GM23248 (cell line): Measurements from ENCODE around the gene ITGA1. TPM values are rescaled to one million over a fixed set of nuclear protein-coding genes. Genes with fewer than 3 reads are reported as not detected.

Experiments used
- DNase-seq: peaks from one replicate; pipeline ENCODE4 v3.0.0-alpha.2; 2015
- H2AFZ ChIP-seq: fragments of 200-600 bp; sonication (generic); 2 replicates; pipeline ENCODE4 v1.6.1; 2016; ENCODE audit warnings: antibody characterized with exemption
- H3F3A ChIP-seq: fragments of 200-600 bp; sonication (generic); 2 replicates; pipeline ENCODE4 v1.6.1; 2016; ENCODE audit warnings: mild to moderate bottlenecking, antibody characterized with exemption, mixed run types; ENCODE audit not compliant: insufficient read depth
- H3K27ac ChIP-seq: fragments of 200-600 bp; sonication (generic); 2 replicates; pipeline ENCODE4 v1.5.1; 2016; ENCODE audit warnings: mild to moderate bottlenecking
- H3K27me3 ChIP-seq: fragments of 200-600 bp; sonication (generic); replicated peaks from 2 replicates; pipeline ENCODE4 v1.6.1; 2016; ENCODE audit warnings: mild to moderate bottlenecking; ENCODE audit not compliant: insufficient read depth
- H3K36me3 ChIP-seq: fragments of 200-600 bp; sonication (generic); 2 replicates; pipeline ENCODE4 v1.6.1; 2016; ENCODE audit warnings: low read depth, mild to moderate bottlenecking
- H3K4me1 ChIP-seq: fragments of 200-600 bp; sonication (generic); 2 replicates; pipeline ENCODE4 v1.6.1; 2016; ENCODE audit warnings: mild to moderate bottlenecking; ENCODE audit not compliant: insufficient read depth
- H3K4me2 ChIP-seq: fragments of 200-600 bp; sonication (generic); one replicate; pipeline ENCODE4 v1.6.1; 2016; ENCODE audit warnings: mild to moderate bottlenecking; ENCODE audit not compliant: unreplicated experiment
- H3K4me3 ChIP-seq: fragments of 200-600 bp; sonication (generic); 2 replicates; pipeline ENCODE4 v1.5.1; 2016; ENCODE audit warnings: mild to moderate bottlenecking
- H3K79me2 ChIP-seq: fragments of 200-600 bp; sonication (generic); 2 replicates; pipeline ENCODE4 v1.6.1; 2016; ENCODE audit warnings: mild to moderate bottlenecking; ENCODE audit not compliant: insufficient read depth
- H3K9ac ChIP-seq: fragments of 200-600 bp; sonication (generic); 2 replicates; pipeline ENCODE4 v1.6.1; 2016; ENCODE audit warnings: mild to moderate bottlenecking
- H3K9me2 ChIP-seq: fragments of 200-600 bp; sonication (generic); 2 replicates; pipeline ENCODE4 v1.6.1; 2016; ENCODE audit warnings: mixed run types, mild to moderate bottlenecking, moderate library complexity; ENCODE audit not compliant: insufficient read depth
- H3K9me3 ChIP-seq: fragments of 200-600 bp; sonication (generic); one replicate; pipeline ENCODE4 v1.6.1; 2017; ENCODE audit warnings: low read depth
- H4K20me1 ChIP-seq: fragments of 200-600 bp; sonication (generic); 2 replicates; pipeline ENCODE4 v1.6.0; 2016; ENCODE audit not compliant: insufficient read depth
- EZH2 ChIP-seq: fragments of 200-600 bp; sonication (generic); IDR thresholded peaks from 2 replicates; pipeline ENCODE4 v1.6.1; 2018; ENCODE audit warnings: antibody characterized with exemption, mild to moderate bottlenecking; ENCODE audit not compliant: insufficient read depth, poor library complexity, severe bottlenecking
- EZH2phosphoT487 ChIP-seq: fragments of 200-600 bp; sonication (generic); IDR thresholded peaks from 2 replicates; pipeline ENCODE4 v1.6.1; 2018; ENCODE audit warnings: antibody characterized with exemption, moderate library complexity, mild to moderate bottlenecking, low read depth; ENCODE audit not compliant: insufficient read depth
- WGBS, 2 experiments: methylation state at CpG; one replicate each; pipeline ENCODE4 v1.1.6; 2015 to 2017; ENCODE audit warnings: low lambda C conversion rate in 2 of 2, low coverage in 1 of 2; ENCODE audit errors: missing lambda C conversion rate in 2 of 2; 5-methylcytosine and 5-hydroxymethylcytosine counted together
- in situ Hi-C: fragments of 300-500 bp; cut with MboI; formaldehyde crosslinking; loops from 2 replicates; pipeline ENCODE4 v1.15.0; 2020
- polyA plus RNA-seq: library from polyadenylated mRNA; unstranded; fragments of >200 nt; fragmentation: Nextera tagmentation; extraction: Ambion mirVana; gene quantifications from 2 replicates; pipeline ENCODE4 v1.2.1, GENCODE V29; 2016
- total RNA-seq: library from RNA; depleted of rRNA; stranded (reverse); fragments of >200 nt; shearing (Covaris generic); gene quantifications from 2 replicates; pipeline ENCODE4 v1.2.3, GENCODE V29; 2014

Gene ITGA1
- total and polyA plus RNA-seq, 2 experiments from 2014 or later = 8.9 to 18.4 TPM

DNA sequence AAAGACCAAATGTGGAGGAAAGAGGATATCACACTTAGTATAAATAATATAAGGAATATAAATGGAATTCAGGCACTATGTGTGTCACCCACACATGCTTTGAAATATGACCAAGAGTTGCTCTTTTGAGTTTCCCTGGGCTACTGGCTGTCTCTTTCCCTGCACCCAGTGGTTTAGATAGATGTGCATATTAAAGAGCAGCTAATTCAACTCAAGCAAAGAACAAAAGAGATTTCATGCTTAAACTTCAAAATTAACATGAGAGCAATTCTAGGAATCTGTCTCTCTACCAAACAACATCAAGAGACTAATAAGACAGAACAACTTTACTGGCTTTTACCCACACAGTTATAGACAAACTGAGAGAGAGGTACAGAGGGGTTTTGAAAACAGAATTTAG lies 38.0 kb upstream of the ITGA1 start:
- Histone ChIP-seq H3K9ac (no peak overlapping the region), H3K27ac (no peak overlapping the region), H3K4me2 (no peak overlapping the region), H3K4me3 (no peak overlapping the region), H2AFZ (no peak overlapping the region), H3K9me2 (no peaks in the 10 kb centered on the region), H3F3A (0 out of 2 replicates have a peak, but pooled peaks cover 5% of the 10 kb centered on the region), H3K79me2 (no peaks in the 10 kb centered on the region), H3K4me1 (peaks cover 15% of the 10 kb centered on the region), H3K36me3 (no peaks in the 10 kb centered on the region), H3K27me3 (no peaks in the 10 kb centered on the region), H3K9me3 (no peaks in the 10 kb centered on the region), H4K20me1 (no peaks in the 10 kb centered on the region)
- in situ Hi-C loops = no loop called here
- DNase-seq = no peak
- TF ChIP-seq EZH2 (no peak), EZH2phosphoT487 (no peak)

DNA sequence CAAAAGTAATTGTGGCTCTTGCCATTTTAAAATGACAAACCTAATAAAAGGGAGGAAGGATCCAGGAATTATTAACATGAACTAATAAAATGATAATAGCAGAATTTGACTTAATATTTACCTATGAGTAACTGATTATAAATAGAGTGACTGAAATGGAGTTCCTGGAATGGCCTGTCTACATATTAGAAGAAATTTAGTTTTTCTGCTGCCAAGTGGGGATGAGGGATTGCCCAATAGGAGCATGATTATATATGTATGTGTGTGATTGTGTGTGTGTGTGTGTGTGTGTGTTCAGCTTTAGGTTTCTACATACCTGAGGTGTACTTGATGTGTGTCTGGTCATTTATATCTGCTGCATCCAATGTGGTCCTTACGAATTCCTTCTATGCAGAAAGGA lies 36.6 kb upstream of the ITGA1 start:
- H3K4me1 ChIP-seq = peaks cover 11% of the 10 kb centered on the region

DNA sequence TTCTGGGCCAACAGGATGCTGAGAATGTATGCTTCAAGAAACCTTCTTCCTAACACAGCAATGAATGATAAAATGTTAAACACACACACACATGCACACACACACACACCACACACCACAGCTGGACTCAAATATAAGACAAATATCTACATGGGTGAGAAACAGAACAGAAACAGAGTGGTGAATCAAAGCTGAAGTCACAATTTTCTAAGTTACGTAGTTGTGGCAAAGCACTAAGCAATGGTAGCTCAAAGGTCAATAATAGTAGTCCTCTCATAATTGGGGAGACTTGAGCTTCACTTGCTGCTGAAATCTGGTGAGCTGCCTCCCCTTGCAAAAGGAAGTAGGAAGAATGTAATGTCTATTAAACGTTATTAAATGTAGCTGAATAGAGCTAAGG lies 33.7 kb upstream of the ITGA1 start:
- Histone ChIP-seq H2AFZ (no peak overlapping the region), H3K4me2 (no peak overlapping the region), H3K4me3 (no peak overlapping the region), H4K20me1 (no peaks in the 10 kb centered on the region), H3K27ac (no peak overlapping the region), H3K27me3 (no peaks in the 10 kb centered on the region), H3K36me3 (no peaks in the 10 kb centered on the region), H3F3A (no peaks in the 10 kb centered on the region), H3K79me2 (no peaks in the 10 kb centered on the region), H3K9me3 (no peaks in the 10 kb centered on the region), H3K9ac (no peak overlapping the region), H3K4me1 (peaks cover 7% of the 10 kb centered on the region; the same call in 1 of the 2 replicates), H3K9me2 (no peaks in the 10 kb centered on the region)
- in situ Hi-C loops = no loop called here
- DNase-seq = no peak
- WGBS, 2 experiments = 85 to 98% methylated on average over 2 of the region's 2 CpGs
- TF ChIP-seq EZH2 (no peak), EZH2phosphoT487 (no peak)

More for the DNA sequence above, 36.6 kb upstream of the ITGA1 start:
- Histone ChIP-seq H3K27ac (no peak overlapping the region), H3K79me2 (no peaks in the 10 kb centered on the region), H3K9me3 (no peaks in the 10 kb centered on the region), H2AFZ (no peak overlapping the region), H3K36me3 (no peaks in the 10 kb centered on the region), H3F3A (0 out of 2 replicates have a peak, but pooled peaks cover 5% of the 10 kb centered on the region), H3K27me3 (no peaks in the 10 kb centered on the region), H3K4me3 (no peak overlapping the region), H3K9ac (no peak overlapping the region), H3K9me2 (no peaks in the 10 kb centered on the region), H4K20me1 (no peaks in the 10 kb centered on the region), H3K4me2 (no peak overlapping the region)
- DNase-seq = no peak
- TF ChIP-seq EZH2phosphoT487 (no peak), EZH2 (no peak)
- in situ Hi-C loops = no loop called here
- 93 to 94% methylated on average over 1 of the region's 1 CpG for WGBS, 2 experiments

DNA sequence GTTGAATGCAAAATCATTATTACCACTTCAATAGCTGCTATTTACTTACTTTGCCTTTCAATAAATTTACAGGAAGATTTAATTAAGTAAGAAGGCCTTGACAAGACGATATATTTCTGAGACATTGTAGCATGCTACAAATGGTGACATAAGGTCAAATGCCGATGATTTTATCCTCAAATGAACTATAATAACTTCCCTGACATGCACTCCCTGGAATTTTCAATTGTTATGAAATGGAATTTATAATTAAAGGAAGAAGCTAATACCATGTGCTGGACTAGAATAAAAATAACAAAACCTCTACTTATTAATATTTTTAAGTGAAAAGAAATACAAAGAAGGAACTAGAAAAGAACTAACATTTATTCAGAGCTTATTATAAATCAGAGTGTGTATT lies 30.2 kb upstream of the ITGA1 start:
- H2AFZ ChIP-seq = 0 out of 2 replicates have a peak overlapping the region, but pooled peaks have one; percentile 26
- peak; percentile 17 for DNase-seq
- peak overlapping the region; percentile 22 for H3K4me2 ChIP-seq
- H3K9me2 ChIP-seq = no peaks in the 10 kb centered on the region
- no peaks in the 10 kb centered on the region for H3F3A ChIP-seq
- no peaks in the 10 kb centered on the region for H3K27me3 ChIP-seq
- peaks cover 12% of the 10 kb centered on the region for H3K4me1 ChIP-seq
- no peaks in the 10 kb centered on the region for H3K9me3 ChIP-seq
- 11 to 13% methylated on average over 2 of the region's 2 CpGs for WGBS, 2 experiments
- no peaks in the 10 kb centered on the region for H4K20me1 ChIP-seq
- no peak overlapping the region for H3K9ac ChIP-seq
- H3K4me3 ChIP-seq = no peak overlapping the region
- no peaks in the 10 kb centered on the region for H3K36me3 ChIP-seq
- no peak for TF ChIP-seq EZH2phosphoT487
- TF ChIP-seq EZH2 = no peak
- H3K79me2 ChIP-seq = no peaks in the 10 kb centered on the region
- no peak overlapping the region for H3K27ac ChIP-seq
- in situ Hi-C loops = no loop called here

DNA sequence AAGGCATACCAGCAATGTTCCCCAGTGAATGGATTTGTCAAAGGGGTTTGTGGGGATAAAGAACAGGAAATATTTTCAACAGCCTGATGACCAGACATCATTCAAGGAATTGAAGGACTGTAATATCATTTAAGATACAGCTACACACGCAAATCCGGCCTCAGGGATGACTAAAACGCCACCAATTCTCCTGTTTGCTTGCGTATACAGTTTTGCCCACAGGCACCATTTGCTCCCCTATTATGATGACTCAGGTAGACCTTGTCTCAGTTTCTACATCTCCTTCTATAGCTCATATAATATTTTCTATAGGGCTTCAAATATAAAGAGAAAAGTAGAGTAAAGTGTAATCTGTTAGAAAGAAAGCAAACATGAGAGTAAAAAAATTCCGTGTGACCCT lies 29.7 kb upstream of the ITGA1 start:
- H3K4me1 ChIP-seq = peaks cover 12% of the 10 kb centered on the region
- H3K4me2 ChIP-seq = peak overlapping the region; percentile 22
- H3K27me3 ChIP-seq = no peaks in the 10 kb centered on the region
- DNase-seq = no peak
- no peaks in the 10 kb centered on the region for H3K9me2 ChIP-seq
- H3K27ac ChIP-seq = no peak overlapping the region
- no peaks in the 10 kb centered on the region for H3F3A ChIP-seq
- no peaks in the 10 kb centered on the region for H3K36me3 ChIP-seq
- H4K20me1 ChIP-seq = no peaks in the 10 kb centered on the region
- 0 out of 2 replicates have a peak overlapping the region, but pooled peaks have one; percentile 26 for H2AFZ ChIP-seq
- H3K9me3 ChIP-seq = no peaks in the 10 kb centered on the region
- 80 to 81% methylated on average over 5 of the region's 5 CpGs for WGBS, 2 experiments
- no peak for TF ChIP-seq EZH2
- TF ChIP-seq EZH2phosphoT487 = no peak
- in situ Hi-C loops = no loop called here
- H3K4me3 ChIP-seq = no peak overlapping the region
- no peaks in the 10 kb centered on the region for H3K79me2 ChIP-seq
- H3K9ac ChIP-seq = no peak overlapping the region
